DOHH2 (cell line): ENCODE data around the gene HMCN2.

Source experiments
- CTCF ChIP-seq: fragments of 200-600 bp; sonication (generic); IDR thresholded peaks from one replicate; pipeline ENCODE4 v1.5.1; 2014; ENCODE audit warnings: antibody characterized with exemption, mild to moderate bottlenecking, low read depth, low read length; ENCODE audit not compliant: poor library complexity, severe bottlenecking
- EZH2phosphoT487 ChIP-seq: fragments of 200-600 bp; sonication (generic); IDR thresholded peaks from 2 replicates; pipeline ENCODE4 v1.6.1; 2017; ENCODE audit warnings: borderline replicate concordance, mild to moderate bottlenecking, antibody characterized with exemption, low read length, moderate library complexity, mixed read lengths

DNA sequence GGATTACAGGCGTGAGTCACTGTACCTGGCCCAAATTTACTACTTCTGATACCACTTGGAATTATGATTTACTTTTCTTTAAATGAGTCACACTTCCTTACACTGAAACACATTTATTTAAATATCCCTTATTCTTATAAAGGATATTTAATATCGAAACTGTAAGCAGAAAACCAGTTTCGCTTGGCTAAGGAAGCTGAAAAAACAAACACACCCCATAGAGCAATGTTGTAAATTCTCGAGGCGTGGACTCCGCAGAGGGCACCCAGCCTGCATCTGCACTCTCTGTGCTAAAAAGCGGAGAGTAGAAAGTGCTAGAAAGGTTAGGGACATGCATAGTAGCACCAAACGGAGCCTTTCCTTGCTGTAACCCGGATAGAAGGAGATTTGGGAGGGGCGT is 86.5 kb downstream of the HMCN2 start:
- TF ChIP-seq EZH2phosphoT487, result no peak
- no peak for TF ChIP-seq CTCF
